Thymus (tissue), 11 donors: ENCODE results near the gene RABGAP1L. TPM values are rescaled to one million over a fixed set of nuclear protein-coding genes. Genes with fewer than 3 reads are reported as not detected.

ENCODE experiments used
- DNase-seq, 9 donors: peaks; one replicate each; pipeline ENCODE4 v3.0.0-alpha.2; 2013; ENCODE audit warnings: low spot score in 9 of 9, low read depth in 6 of 9, missing footprints in 1 of 9
- H3K27ac ChIP-seq, 2 donors: one replicate each; pipeline ENCODE4 v1.5.1; 2013; ENCODE audit warnings: control low read depth in 1 of 2, low read depth in 1 of 2, low read length in 1 of 2, mild to moderate bottlenecking in 1 of 2, moderate library complexity in 1 of 2
- H3K27me3 ChIP-seq, 2 donors: one replicate each; pipeline ENCODE4 v1.5.1; 2013; ENCODE audit warnings: low read length in 1 of 2; ENCODE audit not compliant: control insufficient read depth in 2 of 2, insufficient read depth in 1 of 2
- H3K36me3 ChIP-seq, 2 donors: one replicate each; pipeline ENCODE4 v1.5.1; 2013; ENCODE audit warnings: low read length in 1 of 2, mild to moderate bottlenecking in 1 of 2, moderate library complexity in 1 of 2; ENCODE audit not compliant: control insufficient read depth in 2 of 2, insufficient read depth in 2 of 2
- H3K4me1 ChIP-seq, 2 donors: one replicate each; pipeline ENCODE4 v1.5.1; 2013; ENCODE audit warnings: low read length in 2 of 2; ENCODE audit not compliant: control insufficient read depth in 2 of 2, insufficient read depth in 2 of 2
- H3K4me3 ChIP-seq, 2 donors: one replicate each; pipeline ENCODE4 v1.5.1; 2013; ENCODE audit warnings: low read length in 2 of 2, control low read depth in 1 of 2, mild to moderate bottlenecking in 1 of 2
- H3K9me3 ChIP-seq, 2 donors: one replicate each; pipeline ENCODE4 v1.5.1; 2013; ENCODE audit warnings: low read length in 1 of 2, mild to moderate bottlenecking in 1 of 2; ENCODE audit not compliant: control insufficient read depth in 2 of 2, insufficient read depth in 1 of 2
- WGBS: extraction: QIAGEN DNeasy Blood & Tissue Kit; methylation state at CpG from one replicate; pipeline ENCODE4 v1.1.7; 2013; 5-methylcytosine and 5-hydroxymethylcytosine counted together
- polyA plus RNA-seq: library from polyadenylated mRNA; stranded (reverse); fragments of 200-250 nt; gene quantifications from one replicate; pipeline ENCODE4 v1.2.3, GENCODE V29; 2013
- total RNA-seq: library from RNA; stranded (reverse); fragments of 120-200 nt; gene quantifications from one replicate; pipeline ENCODE4 v1.2.4, GENCODE V29; 2013
- donor health status: healthy.

Gene RABGAP1L
- total and polyA plus RNA-seq, 2 donors, result 30.6 to 37.4 TPM

DNA sequence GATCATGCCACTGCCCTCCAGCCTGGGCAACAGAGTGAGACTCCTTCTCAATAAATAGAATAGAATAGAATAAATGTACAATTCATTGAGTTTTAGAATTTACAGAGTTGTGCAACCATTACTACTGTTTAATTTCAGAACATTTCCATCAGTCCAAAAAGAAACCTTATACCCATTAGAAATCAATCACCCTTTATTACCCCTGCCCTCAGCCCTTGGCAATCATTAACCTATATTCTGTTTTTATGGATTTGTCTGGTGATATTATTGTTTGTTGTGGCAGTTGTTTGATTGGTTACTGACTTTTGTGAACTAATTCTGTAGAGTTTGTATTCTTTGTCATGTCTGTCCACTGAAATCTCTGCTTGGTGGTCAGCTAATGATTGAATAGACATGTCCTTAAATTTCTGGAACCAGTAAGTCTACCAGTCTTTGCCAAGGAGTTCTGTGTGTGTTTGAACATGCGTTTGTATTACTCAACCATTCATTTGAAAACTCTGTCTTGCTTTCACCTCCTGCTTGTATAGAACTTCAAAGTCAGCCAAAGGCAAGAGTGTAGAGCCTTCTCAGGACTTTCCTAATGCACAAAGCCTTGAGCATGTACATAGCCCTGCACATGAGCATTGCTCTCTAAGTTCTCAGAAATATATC, 497.2 kb downstream of the RABGAP1L start:
- no peaks in the 10 kb centered on the region for H3K4me1 ChIP-seq
- H3K36me3 ChIP-seq, result no peaks in the 10 kb centered on the region
- H3K9me3 ChIP-seq, result no peaks in the 10 kb centered on the region
- H3K4me3 ChIP-seq, result no peak overlapping the region
- no peak for DNase-seq
- 100% methylated on average over 1 of the region's 1 CpG for WGBS
- no peak overlapping the region for H3K27ac ChIP-seq
- no peaks in the 10 kb centered on the region for H3K27me3 ChIP-seq

GRCh38 chr1:174657411-174657810, 498.1 kb downstream of the RABGAP1L start:
- Histone ChIP-seq H3K4me1 (no peaks in the 10 kb centered on the region), H3K4me3 (no peak overlapping the region), H3K27me3 (no peaks in the 10 kb centered on the region), H3K36me3 (no peaks in the 10 kb centered on the region), H3K9me3 (no peaks in the 10 kb centered on the region), H3K27ac (no peak overlapping the region)
- no peak for DNase-seq

- DNase-seq, result no peak
- Histone ChIP-seq H3K27ac (no peak overlapping the region), H3K27me3 (no peaks in the 10 kb centered on the region), H3K9me3 (no peaks in the 10 kb centered on the region), H3K4me1 (no peaks in the 10 kb centered on the region), H3K4me3 (no peak overlapping the region), H3K36me3 (no peaks in the 10 kb centered on the region)
- WGBS, result 93% methylated on average over 1 of the region's 1 CpG
These were observed 498.6 kb downstream of the RABGAP1L start for GRCh38 chr1:174657893-174658292.

- no peak overlapping the region for H3K27ac ChIP-seq
- WGBS, result 97% methylated on average over 3 of the region's 3 CpGs
These were observed 500.5 kb downstream of the RABGAP1L start for GRCh38 chr1:174659823-174660222.

GRCh38 chr1:174660476-174660875, 501.2 kb downstream of the RABGAP1L start:
- no peak for DNase-seq
- no peaks in the 10 kb centered on the region for H3K36me3 ChIP-seq
- no peak overlapping the region for H3K4me3 ChIP-seq
- no peak overlapping the region for H3K27ac ChIP-seq
- no peaks in the 10 kb centered on the region for H3K4me1 ChIP-seq
- no peaks in the 10 kb centered on the region for H3K27me3 ChIP-seq
- H3K9me3 ChIP-seq, result no peaks in the 10 kb centered on the region
- 96% methylated on average over 1 of the region's 1 CpG for WGBS

More at GRCh38 chr1:174659823-174660222, 500.5 kb downstream of the RABGAP1L start:
- DNase-seq, result no peak
- Histone ChIP-seq H3K9me3 (no peaks in the 10 kb centered on the region), H3K36me3 (no peaks in the 10 kb centered on the region), H3K4me3 (no peak overlapping the region), H3K4me1 (no peaks in the 10 kb centered on the region), H3K27me3 (no peaks in the 10 kb centered on the region)

DNA sequence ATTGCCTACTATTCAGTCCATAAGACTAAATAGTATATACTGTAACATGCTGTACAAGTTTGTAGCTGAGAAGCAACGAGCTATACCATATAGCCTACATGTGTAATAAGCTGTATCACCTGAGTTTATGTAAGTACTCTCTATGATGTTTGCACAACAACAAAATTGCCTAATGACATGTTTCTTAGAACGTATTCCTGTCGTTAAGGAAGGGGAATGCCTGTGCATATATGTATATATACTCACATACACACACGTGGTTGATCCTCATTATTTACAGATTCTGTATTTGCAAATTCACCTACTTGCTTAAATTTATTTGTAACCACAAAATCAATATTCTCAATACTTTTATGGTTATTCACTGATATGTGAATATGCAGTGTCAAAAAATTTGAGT, 504.0 kb downstream of the RABGAP1L start:
- no peak for DNase-seq
- H3K27me3 ChIP-seq, result no peaks in the 10 kb centered on the region
- 95% methylated on average over 4 of the region's 4 CpGs for WGBS
- H3K9me3 ChIP-seq, result no peaks in the 10 kb centered on the region
- H3K4me1 ChIP-seq, result no peaks in the 10 kb centered on the region
- H3K4me3 ChIP-seq, result no peak overlapping the region
- H3K27ac ChIP-seq, result no peak overlapping the region
- no peaks in the 10 kb centered on the region for H3K36me3 ChIP-seq

DNA sequence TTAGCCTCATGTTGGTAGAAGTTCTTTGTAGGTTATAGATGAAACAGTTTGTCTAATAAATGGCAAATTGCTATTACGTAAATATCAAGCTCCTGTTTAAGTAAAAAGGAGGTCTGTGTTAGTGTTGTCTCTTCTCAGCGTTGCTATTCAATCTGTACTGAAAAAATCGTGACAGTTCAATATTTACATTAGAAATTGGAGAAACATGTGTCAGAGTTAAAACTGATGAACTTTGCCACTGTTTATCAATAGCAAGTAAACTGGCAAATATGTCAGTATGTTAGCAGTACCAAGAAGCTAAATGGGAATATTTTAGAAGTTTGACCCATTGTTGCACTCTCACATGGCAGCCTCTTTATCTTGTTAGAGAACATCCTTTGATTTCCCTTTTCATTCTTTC, 506.9 kb downstream of the RABGAP1L start:
- Histone ChIP-seq H3K27ac (no peak overlapping the region), H3K4me1 (no peaks in the 10 kb centered on the region), H3K9me3 (no peaks in the 10 kb centered on the region), H3K4me3 (no peak overlapping the region), H3K27me3 (no peaks in the 10 kb centered on the region), H3K36me3 (no peaks in the 10 kb centered on the region)
- 97% methylated on average over 3 of the region's 3 CpGs for WGBS
- DNase-seq, result no peak

GRCh38 chr1:174671826-174672225, 512.5 kb downstream of the RABGAP1L start:
- no peaks in the 10 kb centered on the region for H3K4me1 ChIP-seq
- H3K27me3 ChIP-seq, result no peaks in the 10 kb centered on the region
- no peak overlapping the region for H3K27ac ChIP-seq
- 94% methylated on average over 2 of the region's 2 CpGs for WGBS
- no peak for DNase-seq
- no peaks in the 10 kb centered on the region for H3K36me3 ChIP-seq
- no peak overlapping the region for H3K4me3 ChIP-seq
- H3K9me3 ChIP-seq, result no peaks in the 10 kb centered on the region

- DNase-seq, result no peak
These were observed 517.5 kb downstream of the RABGAP1L start for GRCh38 chr1:174676856-174677255.

More at GRCh38 chr1:174676856-174677255, 517.5 kb downstream of the RABGAP1L start:
- Histone ChIP-seq H3K36me3 (no peaks in the 10 kb centered on the region), H3K4me3 (no peak overlapping the region), H3K9me3 (no peaks in the 10 kb centered on the region), H3K27ac (no peak overlapping the region), H3K27me3 (no peaks in the 10 kb centered on the region), H3K4me1 (no peaks in the 10 kb centered on the region)
- WGBS, result 97% methylated on average over 3 of the region's 3 CpGs
